Hematopoietic multipotent progenitor cell treated with erythropoietin and hydrocortisone succinate and interleukin-3 and kit ligand, for 6 days (in vitro differentiated cells): Measurements from ENCODE around the gene HSD17B11.
"Not testable (repeated sequence)": the region's sequence is repeated elsewhere in the genome, so short reads cannot be mapped to it uniquely, and the experiment has no call there.

Experiments
- DNase-seq: peaks from one replicate; pipeline ENCODE4 v3.0.0-alpha.2; 2015

HSD17B11 gene

DNA sequence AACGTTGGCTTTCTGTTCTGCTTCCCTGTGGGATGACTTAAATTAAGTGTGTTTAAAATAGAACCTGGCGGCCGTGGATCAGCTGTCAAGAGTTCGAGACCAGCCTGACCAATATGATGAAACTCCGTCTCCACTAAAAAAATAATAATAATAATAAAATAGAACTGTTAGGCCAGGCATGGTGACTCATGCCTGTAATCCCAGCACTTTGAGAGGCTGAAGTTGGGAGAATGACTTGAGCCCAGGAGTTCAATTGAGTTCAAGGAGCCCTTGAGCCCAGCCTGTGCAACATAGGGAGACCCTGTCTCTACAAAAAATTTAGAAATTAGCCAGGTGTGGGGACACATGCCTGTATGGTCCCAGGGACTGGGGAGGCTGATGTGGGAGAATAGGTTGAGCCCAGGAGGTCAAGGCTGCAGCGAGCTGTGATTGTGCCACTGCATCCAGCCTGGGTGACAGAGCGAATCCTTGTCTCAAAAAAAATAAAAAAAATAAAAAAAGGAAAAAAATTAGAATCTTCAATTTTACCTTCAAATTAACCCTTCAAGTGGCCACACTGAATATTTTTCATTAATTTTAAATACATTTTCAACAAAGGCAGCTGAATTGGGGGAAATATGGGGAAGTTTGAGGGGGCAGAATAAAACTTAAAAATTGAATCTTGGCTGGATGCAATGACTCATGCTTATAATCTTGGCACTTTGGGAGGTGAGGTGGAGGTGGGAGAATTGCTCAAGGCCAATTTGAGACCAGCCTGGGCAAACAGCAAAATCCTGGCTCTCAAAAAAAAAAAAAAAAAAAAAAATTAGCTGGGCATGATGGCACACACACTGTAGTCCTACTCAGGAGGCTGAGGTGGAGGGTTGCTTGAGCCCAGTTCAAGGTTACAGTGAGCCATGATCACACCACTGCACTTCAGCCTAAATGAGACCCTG, 36.6 kb downstream of the HSD17B11 start:
- DNase-seq, result no peak

GRCh38 chr4:87353592-87353991, 37.4 kb downstream of the HSD17B11 start:
- DNase-seq, result peak; percentile 65

- DNase-seq, result no peak
Measured at GRCh38 chr4:87345139-87345538, 45.8 kb downstream of the HSD17B11 start.

DNA sequence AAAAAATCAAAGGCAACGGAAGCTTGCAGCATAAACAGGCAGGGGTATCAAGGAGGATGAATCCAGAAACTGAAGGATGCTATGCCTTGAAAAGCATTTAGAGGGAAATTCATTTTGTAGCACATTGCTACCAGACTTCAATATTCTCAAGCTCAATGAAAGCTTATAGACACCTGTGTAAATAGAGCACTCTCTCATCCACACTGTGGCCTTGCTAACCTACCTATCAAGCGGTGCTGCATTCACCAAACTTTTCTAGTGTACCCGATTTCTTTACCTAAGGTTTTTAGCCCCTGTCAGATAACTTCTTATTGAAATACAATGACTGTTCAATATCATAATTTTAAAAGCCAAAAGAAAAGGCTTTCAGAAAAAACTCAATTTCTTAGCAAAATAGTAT, 48.1 kb downstream of the HSD17B11 start:
- no peak for DNase-seq

DNA sequence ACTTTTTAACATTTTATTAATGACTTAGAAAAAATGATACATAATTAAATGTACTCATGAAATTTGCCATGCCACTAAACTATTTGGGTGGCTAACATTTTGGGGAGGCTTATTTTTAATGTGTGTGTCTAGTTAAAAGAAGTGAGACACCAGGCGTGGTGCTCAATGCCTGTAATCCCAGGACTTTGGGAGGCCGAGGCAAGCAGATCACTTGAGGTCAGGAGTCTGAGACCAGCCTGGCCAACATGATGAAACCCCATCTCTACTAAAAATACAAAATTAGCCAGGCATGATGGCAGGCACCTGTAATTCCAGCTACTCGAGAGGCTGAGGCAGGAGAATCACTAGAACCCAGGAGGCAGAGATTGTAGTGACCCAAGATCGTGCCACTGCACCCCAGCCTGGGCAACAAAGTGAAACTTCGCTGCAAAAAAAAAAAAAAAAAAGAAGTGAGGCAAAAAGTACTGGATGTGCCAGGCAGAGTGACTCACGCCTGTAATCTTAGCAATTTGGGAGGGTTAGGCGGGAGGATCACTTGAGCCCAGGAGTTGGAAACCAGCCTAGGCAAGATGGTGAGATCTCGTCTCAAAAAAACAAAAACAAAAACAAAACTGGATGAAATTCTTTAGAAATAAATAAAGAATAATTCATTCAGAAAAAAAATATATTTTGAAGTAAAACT, 48.9 kb downstream of the HSD17B11 start:
- DNase-seq, result not testable (repeated sequence)

DNA sequence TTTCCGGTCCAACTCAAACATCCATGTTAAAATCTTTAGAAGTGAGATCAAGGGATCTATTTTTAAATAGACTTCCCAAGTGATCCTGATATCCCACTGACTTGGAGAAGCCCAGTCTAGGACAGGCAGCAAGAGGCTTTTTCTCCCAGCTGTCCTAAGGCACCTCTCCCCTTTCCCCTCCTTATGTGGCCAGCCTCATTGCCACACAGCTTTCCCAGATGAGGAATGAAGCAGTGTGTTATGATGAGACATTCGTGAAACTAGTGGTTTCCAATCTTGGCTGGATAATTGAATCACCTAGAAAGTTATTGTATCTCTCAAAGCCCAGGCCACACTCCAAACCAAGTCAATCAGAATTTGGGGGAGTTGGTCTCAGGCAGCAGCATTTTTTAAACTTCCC, 51.5 kb downstream of the HSD17B11 start:
- DNase-seq, result no peak

- DNase-seq, result no peak
Measured at GRCh38 chr4:87337361-87337760, 53.6 kb downstream of the HSD17B11 start.

GRCh38 chr4:87333267-87333666, 57.7 kb downstream of the HSD17B11 start:
- DNase-seq, result no peak

- DNase-seq, result no peak
Measured at GRCh38 chr4:87330761-87331160, 60.2 kb downstream of the HSD17B11 start.

DNA sequence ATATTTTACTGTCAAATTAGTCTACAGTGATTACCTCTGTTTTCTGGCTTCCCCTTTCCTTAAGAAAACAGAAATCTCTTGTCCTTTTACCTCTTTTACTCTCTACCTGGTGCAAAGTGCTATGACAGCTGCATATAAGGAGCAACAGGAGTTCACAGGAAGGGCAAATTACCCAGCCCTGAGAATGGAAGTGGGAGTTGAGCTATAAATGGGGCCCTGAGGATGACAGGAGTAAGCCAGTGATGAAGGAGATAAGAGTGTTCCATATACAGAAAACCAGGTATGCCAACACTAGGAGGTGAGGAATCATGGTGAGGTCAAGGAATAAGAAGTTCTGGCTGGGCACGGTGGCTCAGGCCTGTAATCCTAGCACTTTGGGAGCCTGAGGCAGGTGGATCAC, 63.9 kb downstream of the HSD17B11 start:
- no peak for DNase-seq

DNA sequence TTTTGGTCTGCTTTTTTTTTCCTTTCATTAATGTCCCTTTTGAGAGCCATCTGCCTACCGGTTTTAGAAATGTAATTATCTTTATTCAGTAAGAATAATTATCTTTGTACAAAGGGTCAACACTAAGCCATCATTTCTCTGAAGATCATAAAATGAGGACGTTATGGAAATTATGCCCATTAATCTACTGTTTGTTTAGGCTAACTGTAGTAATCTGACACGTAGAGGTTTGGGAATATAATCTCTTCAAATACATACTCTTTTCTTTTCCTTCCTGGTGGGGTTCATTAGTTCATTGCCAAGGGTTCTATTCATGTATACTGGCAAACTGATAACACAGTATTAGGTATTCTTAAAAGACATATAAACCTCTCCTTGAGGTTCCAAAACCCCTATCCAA, 64.5 kb downstream of the HSD17B11 start:
- no peak for DNase-seq

DNA sequence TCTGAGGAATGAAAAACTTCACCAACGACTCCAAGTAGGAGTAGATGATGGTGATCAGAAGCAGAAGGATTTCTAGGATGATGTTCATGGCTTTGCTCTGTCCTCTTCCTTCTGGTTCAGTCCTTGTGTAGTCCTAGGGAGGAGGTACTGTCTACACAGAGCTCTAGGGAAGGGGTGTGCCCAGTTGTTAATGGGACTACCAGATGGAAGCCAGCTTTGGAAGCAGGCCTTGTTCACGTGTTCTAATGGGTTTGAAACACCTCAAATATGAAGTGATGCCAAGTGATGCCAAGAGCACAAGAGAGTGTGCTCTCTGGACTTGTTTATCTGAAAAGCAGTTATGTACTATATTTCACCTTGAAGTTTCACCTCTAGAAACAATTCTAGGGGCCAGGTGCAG, 68.2 kb downstream of the HSD17B11 start, which contains the start of gene HSD17B13:
TSS of gene HSD17B13 (minus strand) at position 129 of the 400 bp plus-strand sequence. CDS start at position 88, 41 bp downstream.
- no peak for DNase-seq

DNA sequence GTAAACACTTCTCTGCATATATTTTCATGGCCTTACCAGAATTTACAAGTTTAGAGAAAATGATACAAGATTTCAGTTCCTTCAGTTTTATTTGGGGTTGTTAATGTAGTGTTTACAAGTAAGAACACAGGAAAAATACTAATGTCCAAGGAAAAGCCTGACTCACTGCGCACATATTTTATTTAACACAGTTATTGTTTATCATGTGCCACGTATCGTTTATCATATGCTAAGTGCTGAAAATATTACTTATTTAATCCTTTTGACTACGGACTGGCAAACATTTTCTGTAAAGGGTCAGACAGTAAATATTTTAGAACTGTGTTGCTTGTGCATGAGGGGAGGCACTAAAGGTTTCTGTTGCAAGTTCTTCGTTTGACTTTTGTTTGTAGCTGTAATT, 69.1 kb downstream of the HSD17B11 start:
- no peak for DNase-seq

DNA sequence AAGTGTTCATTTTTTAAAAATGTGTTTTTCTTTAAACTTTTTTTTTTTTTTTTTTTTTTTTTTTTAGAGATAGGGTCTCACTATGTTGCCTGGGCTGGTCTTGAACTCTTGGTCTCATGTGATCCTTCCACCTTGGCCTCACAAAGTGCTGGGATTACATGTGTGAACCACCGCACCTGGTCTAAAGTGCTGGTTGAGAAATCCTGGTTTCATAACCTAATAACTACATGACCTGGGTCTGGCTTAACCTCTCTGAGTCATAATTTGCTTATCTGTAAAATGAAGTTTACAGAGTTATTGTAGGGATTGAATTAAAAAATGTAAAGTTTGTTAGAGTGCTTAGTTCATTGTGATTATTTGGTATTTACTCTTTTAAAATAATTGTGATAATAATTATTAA, 73.5 kb downstream of the HSD17B11 start:
- DNase-seq, result no peak

- no peak for DNase-seq
Measured at GRCh38 chr4:87316961-87317360, 74.0 kb downstream of the HSD17B11 start.

GRCh38 chr4:87315000-87315399, 76.0 kb downstream of the HSD17B11 start:
- DNase-seq, result not testable (repeated sequence)

- DNase-seq, result no peak
Measured at GRCh38 chr4:87313756-87314155, 77.2 kb downstream of the HSD17B11 start.

DNA sequence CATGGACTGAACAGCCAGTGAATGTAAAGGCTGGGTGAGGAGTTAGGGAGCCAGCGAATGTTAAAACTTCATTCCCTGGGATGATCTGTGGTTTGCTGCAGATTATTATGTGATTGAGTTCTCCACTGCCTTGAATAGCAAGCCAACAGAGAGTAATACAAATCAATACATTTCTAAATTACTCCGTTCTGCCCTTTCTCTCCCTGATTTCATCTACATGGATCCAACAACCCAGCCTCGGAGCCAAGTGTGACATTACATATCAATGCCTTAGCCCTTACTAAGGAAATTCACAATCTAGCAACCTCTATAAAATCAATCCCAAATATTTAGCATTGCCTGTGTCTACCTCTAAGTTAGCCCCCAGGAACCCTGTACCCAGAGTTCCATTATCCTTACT, 79.3 kb downstream of the HSD17B11 start:
- DNase-seq, result no peak

GRCh38 chr4:87310691-87311335, 80.2 kb downstream of the HSD17B11 start:
- no peak for DNase-seq

- DNase-seq, result no peak
Measured at GRCh38 chr4:87309625-87310024, 81.4 kb downstream of the HSD17B11 start.

GRCh38 chr4:87306056-87306455, 84.9 kb downstream of the HSD17B11 start:
- DNase-seq, result no peak

GRCh38 chr4:87305562-87305961, 85.4 kb downstream of the HSD17B11 start:
- no peak for DNase-seq

DNA sequence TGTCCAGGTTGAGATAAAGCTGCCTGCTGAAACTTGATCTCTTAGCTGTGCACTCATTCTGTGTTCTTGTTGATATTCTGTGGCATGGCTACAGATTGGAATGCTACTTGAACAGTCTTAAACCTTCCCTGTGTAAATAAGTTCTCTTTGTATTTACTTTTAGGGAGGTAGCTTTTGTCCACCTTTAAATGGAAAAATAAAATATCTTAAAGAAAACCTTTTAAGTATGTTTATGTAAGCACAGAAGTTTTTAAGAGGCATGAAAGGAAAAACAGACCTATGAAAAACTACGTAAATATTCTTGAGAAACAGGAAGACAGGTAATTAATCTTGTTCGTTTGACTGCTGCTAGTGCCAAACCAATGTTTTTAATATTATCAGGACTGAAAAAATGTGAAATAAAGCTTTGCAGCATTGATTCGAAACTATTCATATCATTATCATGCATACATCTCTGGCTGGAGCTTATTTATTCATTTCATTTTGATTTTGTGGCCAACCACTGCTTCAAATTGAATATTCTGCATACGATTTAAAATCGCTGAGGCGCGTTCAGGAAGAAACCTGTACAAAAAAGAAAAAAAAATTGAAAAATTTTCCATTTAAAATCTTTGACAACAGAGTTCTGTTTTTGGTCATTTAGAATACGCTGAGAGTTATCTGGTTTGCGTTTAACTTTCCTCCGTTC, 86.1 kb downstream of the HSD17B11 start:
- no peak for DNase-seq
